HG03103 (cell line): ENCODE measurements around the gene KCNG1.

ENCODE experiments used
- ATAC-seq: cut with Tn5 transposase; IDR thresholded peaks from one replicate; pipeline ENCODE4 v1.9.1; 2021; ENCODE audit warnings: low read depth; ENCODE audit not compliant: unreplicated experiment

The KCNG1 gene

GRCh38 chr20:51036827-51037531, 14.1 kb upstream of the KCNG1 start:
- no peak for ATAC-seq

- ATAC-seq, result no peak
These were observed 13.3 kb upstream of the KCNG1 start for GRCh38 chr20:51036226-51036625.

- no peak for ATAC-seq
These were observed 12.2 kb upstream of the KCNG1 start for GRCh38 chr20:51034988-51035656.

DNA sequence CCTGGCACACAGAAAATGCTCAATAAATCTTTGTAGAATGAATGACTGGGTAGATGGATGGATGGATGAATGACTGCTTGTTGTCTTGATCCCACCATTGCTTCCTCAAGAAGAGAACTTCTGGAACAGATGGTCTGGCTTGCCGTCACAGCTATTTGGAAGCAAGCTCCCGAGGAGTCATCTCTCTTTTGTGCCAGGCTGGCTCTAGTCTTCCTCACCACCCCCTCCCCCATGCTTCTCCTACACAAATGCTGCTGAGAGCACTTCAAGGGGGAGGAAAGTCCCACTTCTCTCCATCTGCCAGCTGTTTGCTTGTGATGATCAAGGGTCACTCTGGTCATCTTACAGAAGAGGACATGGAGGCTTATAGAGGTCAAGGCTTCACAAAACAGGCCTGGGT, 11.6 kb upstream of the KCNG1 start:
- no peak for ATAC-seq

DNA sequence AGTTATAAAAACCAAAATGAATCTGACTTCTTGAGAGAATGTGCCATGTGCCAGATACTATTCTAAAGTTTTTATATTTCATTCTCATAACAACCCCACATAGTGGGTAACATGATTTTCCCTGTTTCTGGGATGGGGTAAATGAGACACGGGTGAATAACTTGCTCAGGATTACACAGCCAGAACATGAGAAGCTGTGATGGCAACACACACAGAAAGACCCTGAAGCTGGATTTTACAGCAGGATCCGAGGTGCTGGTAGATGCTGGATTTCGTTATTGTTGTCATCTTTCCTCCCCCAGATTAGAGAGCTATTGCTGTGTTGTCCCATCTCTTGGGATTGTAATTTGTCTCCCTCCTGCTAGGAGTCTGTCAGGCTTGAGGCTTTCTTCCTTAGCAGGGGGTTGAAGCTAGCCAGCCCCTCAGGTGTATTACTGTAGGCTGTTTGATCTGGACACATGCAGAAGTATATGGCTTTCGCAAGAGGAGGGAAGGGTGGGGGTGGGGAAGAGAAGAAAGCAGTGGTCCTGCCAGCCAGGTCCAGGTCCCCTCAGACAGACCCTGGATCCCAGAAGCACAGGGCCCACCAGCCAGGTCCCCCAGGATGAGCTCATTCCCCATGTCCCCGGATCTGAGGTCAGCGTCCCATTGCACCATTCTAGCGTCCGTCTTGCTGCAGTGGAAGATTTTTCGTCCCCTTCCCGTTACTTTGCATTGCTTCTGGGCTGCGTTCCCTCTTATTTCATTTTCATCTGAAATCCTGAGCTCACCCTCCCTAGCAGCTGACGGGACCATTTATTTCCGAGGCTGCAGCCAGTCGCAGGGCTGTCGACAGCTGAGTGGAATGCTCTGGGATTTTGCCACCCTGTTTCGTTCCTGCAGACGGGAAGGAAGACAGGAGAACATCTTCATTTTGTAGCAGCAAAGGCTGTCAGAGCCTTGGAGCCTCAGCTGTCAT, 7.3 kb upstream of the KCNG1 start:
- ATAC-seq, result no peak

DNA sequence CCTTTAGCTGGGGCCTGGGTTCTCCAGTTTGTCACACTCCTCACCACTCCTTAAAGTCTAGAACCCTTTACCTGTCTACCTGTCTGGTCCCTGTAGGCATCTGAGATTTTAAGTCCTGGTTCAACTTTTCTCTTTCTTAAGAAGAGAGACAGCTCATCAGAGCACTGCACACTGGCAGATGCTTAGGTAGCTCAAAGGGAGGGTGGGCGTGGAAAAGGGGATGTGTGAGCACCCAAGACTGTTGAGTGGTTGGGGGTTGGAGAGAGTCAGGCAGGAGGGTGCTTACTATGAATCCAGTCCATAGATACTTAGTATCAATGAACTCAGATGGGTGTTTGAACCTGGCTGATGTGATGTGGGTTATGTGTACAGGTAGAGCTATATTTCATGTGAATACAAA, 6.6 kb upstream of the KCNG1 start:
- ATAC-seq, result no peak

DNA sequence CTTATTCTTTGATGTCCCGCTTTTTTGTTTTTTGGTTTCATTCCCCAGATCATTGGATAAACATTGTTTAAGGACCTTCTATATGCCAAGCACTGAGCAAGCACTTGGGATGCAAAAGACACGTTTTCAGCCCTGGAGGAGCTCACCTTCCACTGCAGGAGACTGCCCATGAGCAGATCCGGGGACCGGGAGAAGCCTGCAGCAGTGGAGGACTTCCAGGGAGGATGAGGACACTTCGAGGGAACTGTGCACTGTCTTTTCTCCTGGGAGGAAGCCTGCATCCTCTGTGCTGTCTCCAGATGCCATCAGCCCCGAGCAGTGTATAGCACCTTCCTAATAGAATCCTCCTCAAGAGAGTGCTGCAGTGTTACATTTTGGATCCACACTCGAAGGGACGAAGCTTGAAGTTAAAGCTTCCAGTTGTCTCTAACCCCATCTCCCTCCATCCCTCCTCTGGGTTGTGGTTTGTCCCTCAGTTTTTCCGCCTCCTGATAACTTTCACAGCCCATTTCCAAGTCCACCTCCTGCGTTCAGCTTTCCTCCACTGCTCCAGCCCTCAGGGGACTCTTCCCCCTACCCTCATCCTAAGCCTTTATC, 5.8 kb upstream of the KCNG1 start:
- no peak for ATAC-seq

GRCh38 chr20:51027035-51027795, 4.3 kb upstream of the KCNG1 start:
- no peak for ATAC-seq

DNA sequence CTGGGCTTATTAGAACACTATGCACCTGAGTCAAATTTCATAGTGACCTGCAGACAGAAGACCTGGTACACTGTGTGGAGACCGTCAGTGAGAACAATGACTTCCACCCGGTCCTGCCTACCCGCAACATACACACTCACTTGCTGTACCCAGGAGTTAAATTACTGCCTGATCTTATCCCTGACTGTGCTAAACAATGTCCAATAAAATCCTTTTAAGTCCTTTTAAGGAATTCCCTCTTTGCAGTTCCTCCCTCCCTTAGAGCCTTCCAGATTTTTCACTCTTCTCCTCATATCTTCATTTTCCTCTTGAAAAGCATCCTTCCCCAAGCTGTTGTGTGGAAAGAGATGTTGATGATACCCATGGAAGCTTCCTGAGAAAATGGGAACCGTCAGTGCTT, 3.4 kb upstream of the KCNG1 start:
- no peak for ATAC-seq

DNA sequence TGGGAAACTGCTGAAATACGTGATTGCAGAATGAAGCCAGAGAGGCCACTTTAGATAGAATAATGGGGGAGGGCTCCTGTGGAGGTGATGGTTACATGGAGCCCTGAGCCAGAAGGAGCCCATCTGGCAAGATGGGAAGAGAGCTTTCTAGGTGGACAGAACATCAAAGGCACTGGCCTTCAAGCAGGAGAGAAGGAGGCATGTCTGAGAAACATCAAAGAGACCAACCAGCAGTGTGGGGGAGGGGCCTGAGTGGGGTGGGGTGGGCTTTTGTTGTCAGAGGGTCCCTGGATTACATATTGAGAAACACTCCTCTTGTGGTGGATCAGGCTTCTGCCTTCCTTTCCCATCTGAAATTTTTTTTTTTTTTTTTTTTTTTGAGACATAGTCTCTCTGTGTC, 1.9 kb upstream of the KCNG1 start:
- no peak for ATAC-seq

GRCh38 chr20:51023617-51024155, 779 bp upstream of the KCNG1 start:
- ATAC-seq, result no peak

DNA sequence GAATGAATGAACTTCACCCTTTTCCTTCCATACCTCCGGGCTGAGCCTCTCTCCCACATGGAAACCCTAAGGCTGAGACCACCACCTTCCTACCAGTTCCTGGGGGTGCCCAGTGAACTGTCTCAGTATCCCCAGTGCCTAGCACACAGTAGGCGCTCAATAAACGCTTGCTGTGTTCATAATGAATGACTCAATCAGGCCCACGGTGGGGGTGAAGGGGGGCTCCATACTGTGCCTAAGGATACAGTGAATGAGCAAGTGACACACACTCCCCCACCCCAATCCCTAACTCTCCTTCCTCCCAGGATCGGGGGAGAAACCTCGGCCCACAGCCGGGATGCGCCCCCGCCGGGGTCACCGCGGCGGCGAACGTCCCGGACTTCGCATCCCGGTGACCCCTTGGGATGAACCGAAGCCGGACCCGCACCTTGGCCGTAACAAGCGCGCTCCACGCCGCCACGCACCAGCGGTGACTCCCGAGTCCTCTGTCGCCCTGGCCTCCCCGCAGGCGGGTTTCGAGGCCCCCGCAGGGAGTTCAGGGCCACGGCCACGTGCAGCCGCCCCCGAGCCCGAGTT, 592 bp downstream of the KCNG1 start:
- ATAC-seq, result no peak

DNA sequence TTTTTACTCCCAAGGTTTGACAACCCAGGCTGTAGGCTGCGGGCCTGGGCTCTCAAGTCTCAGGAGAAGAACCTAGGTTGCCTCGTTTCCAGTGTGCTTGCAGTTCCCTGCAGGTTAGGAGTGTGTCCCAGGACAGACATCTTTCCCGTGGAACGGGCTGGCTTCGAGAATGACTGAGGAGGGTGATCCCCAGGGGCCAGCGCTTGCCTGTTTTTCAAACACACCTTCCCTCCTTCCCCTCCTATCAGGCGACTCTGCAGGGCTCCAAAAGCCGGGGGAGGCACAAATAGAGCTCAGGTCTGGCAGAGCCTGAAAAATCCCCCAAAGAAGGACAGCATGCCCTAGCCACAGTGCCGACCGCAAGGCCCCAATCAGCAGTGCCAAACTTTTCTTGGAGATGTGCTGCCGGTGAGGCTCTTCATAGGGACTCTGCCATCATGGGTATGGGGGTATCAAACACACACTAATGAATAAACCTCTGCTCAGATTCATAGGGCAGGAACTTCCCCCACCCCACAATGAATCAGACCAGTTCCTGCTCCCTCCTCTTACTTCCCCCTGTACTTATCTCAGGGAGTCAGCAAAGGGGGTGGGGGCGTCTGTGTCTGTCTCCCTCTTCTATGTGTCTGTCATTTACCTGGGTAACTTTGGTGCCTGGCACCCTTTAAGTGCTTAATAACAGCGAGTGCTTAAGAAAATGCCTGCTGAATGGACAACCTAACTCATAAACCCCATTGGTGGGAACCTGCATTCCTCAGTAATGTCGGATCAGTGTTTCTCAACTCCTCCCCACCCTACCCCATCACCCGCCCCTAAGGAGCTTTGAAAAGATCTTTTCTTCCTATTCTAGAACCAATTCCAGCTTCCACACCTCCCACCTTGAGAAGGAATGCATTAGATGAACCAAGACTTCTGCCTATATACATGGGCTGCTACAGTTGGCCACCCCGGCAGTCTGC, 1.6 kb downstream of the KCNG1 start:
- ATAC-seq, result no peak

DNA sequence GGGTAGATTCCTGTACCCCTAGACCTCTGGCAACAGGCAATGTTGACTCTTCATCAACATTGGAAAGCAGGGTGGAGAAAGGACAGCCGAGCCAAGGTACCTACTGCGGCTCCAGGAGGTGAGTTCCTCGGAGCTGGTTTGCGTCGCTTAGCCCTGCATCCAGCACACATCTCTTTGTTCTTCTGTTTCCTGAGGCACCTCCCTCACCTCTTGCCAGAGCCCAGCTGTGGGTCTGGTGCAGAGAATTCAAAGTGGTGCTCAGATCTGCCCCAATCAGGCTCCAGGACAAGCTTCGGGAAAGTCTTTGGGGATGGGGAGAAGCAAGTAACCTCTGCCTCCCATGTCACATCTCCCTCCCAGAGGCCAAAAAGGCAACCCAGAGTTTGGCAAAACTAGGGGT, 2.2 kb downstream of the KCNG1 start:
- ATAC-seq, result no peak

DNA sequence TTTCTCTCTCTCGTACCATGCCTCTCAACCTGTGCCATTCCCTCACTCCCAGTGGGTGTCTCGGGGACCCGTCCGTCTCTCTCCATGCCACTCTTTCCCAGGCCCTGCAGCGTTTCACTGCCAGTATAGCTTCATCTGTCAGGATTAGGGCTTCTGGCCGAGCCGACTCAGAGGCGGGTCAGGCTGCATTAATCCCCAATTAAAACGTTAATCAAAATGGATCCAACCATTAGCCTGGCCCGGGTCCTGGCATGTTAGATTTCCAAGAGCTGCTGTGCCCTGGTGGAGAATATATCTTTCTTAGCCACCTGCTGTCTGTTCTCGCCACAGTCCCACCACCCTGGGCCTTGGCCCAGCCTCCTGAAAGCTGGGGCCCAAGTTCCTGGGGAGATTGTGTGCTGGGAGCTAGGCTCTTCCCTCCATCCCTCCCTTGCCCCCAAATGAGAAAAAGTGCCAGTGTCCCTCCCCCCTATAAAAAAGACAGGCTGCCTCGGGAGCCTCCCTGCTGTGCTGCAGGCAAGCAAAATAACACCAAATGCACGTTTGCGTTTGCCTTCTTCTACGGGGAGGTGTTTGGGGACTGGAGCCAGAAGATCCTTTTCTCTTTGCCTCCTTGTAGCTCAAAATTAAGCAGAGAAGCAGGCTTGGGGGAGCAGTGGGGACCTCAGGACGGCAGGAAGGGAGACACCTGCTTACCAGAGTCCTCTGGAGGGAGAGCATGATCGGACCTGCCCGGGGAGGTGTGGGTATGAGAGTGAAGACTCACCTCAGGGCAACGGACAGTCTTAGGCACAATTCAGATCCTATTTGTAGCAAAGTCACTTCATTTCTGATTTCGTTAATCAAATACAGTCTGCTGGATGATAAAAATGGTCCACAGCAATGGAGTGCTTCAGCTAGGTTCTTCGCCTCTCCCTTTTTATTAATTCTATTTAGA, 3.0 kb downstream of the KCNG1 start:
- ATAC-seq, result no peak

- ATAC-seq, result no peak
These were observed 5.7 kb downstream of the KCNG1 start for GRCh38 chr20:51017251-51017650.

DNA sequence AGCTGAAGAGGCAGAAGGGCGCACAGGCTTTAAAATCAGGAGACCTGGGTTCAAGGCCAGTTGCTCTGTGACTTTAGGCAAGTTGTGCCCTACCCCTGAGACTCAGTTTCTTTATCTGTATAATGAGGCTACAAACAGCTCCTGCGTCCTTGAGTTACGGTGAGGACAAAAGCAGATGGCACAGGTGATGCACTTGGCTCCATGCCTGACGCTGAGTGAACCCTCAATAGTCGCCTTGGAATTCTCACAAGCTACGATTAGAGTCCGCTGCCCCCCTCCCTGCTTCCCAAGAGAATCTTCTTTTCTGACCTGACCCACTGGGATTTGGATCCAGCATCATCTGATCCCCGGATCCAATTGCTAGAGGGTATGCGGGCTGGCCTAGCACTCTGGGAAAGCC, 6.4 kb downstream of the KCNG1 start:
- no peak for ATAC-seq
